HepG2 (cell line): Measurements from ENCODE around the gene PRM2. TPM values are rescaled to one million over a fixed set of nuclear protein-coding genes. Genes with fewer than 3 reads are reported as not detected.

Experiments used
- GATA4 ChIP-seq: sonication (generic); IDR thresholded peaks from 2 replicates; pipeline ENCODE4 v1.6.1; 2016; ENCODE audit warnings: antibody characterized with exemption, low read depth, borderline replicate concordance
- HNRNPK ChIP-seq: fragments of 200-400 bp; formaldehyde crosslinking; IDR thresholded peaks from 2 replicates; pipeline ENCODE4 v1.6.1; 2018; ENCODE audit warnings: low read length, low read depth, moderate library complexity, mild to moderate bottlenecking; ENCODE audit not compliant: poor library complexity, severe bottlenecking
- HOXA5 ChIP-seq: sonication (generic); formaldehyde crosslinking; IDR thresholded peaks from 2 replicates; pipeline ENCODE4 v1.4.0; 2020; ENCODE audit warnings: missing genetic modification reagents
- MAFF ChIP-seq: IDR thresholded peaks from 2 replicates; pipeline ENCODE4 v1.6.1; 2011; ENCODE audit warnings: low read depth, low read length, improper control_type of control experiment
- MTF2 ChIP-seq: sonication (generic); formaldehyde crosslinking; IDR thresholded peaks from 2 replicates; pipeline ENCODE4 v1.5.0; 2020; ENCODE audit warnings: missing genetic modification reagents, borderline replicate concordance
- SP140L ChIP-seq: sonication (generic); formaldehyde crosslinking; IDR thresholded peaks from 2 replicates; pipeline ENCODE4 v1.4.0; 2020; ENCODE audit warnings: missing genetic modification reagents, borderline replicate concordance
- ZNF20 ChIP-seq: sonication (generic); formaldehyde crosslinking; IDR thresholded peaks from 2 replicates; pipeline ENCODE4 v1.4.0; 2020; ENCODE audit warnings: mild to moderate bottlenecking, moderate library complexity, missing genetic modification reagents
- ZNF263 ChIP-seq: sonication (generic); formaldehyde crosslinking; IDR thresholded peaks from 2 replicates; pipeline ENCODE4 v1.4.0; 2020; ENCODE audit warnings: missing genetic modification reagents
- ZNF879 ChIP-seq: sonication (generic); formaldehyde crosslinking; IDR thresholded peaks from 2 replicates; pipeline ENCODE4 v1.8.1; 2023; ENCODE audit warnings: missing genetic modification reagents
- polyA plus RNA-seq, 8 experiments: library from polyadenylated mRNA; depleted of rRNA in 3 of 8; stranded (reverse) in 7 of 8; unstranded in 1 of 8; fragments of >200 nt; fragmentation: Illumina TruSeq in 4 of 8; extraction: Trizol in 4 of 8; gene quantifications; 2 replicates each; pipeline versions ENCODE4 v1.2.1 to v1.2.3, GENCODE V29; 2011 to 2016; ENCODE audit warnings: low read depth in 4 of 8, missing spikeins in 1 of 8, mixed read lengths in 1 of 8; ENCODE audit not compliant: insufficient read depth in 1 of 8
- total RNA-seq, 5 experiments: library from RNA; depleted of rRNA; stranded (reverse); fragments of >200 nt; fragmentation: Illumina TruSeq; extraction: Trizol; gene quantifications; 2 replicates each; pipeline ENCODE4 v1.2.3, GENCODE V29; 2016; ENCODE audit warnings: low read depth in 1 of 5
- TF ChIP-seq, protein P1 (sequence below): sonication (generic); formaldehyde crosslinking; IDR thresholded peaks from 2 replicates; pipeline ENCODE4 v1.8.1; 2023; ENCODE audit warnings: missing genetic modification reagents, inconsistent platforms, borderline replicate concordance
- TF ChIP-seq, protein P2 (sequence below): IDR thresholded peaks from 2 replicates; pipeline ENCODE4 v1.6.1; 2018; ENCODE audit warnings: missing genetic modification reagents
- TF ChIP-seq, protein P3 (sequence below): sonication (generic); formaldehyde crosslinking; IDR thresholded peaks from 2 replicates; pipeline ENCODE4 v1.5.0; 2020; ENCODE audit warnings: missing genetic modification reagents
- TF ChIP-seq, protein P4 (sequence below): sonication (generic); formaldehyde crosslinking; IDR thresholded peaks from 2 replicates; pipeline ENCODE4 v1.5.0; 2020; ENCODE audit warnings: missing genetic modification reagents, mild to moderate bottlenecking, borderline replicate concordance
- TF ChIP-seq, protein P5 (sequence below): sonication (generic); formaldehyde crosslinking; IDR thresholded peaks from 2 replicates; pipeline ENCODE4 v1.4.0; 2020; ENCODE audit warnings: mild to moderate bottlenecking, missing genetic modification reagents

PRM2 gene
- total and polyA plus RNA-seq, 2 of the 13 experiments (the other 11 are each of a cell fraction or from before 2014, with no cell fraction given) = 0.54 TPM; not detected in 1

DNA sequence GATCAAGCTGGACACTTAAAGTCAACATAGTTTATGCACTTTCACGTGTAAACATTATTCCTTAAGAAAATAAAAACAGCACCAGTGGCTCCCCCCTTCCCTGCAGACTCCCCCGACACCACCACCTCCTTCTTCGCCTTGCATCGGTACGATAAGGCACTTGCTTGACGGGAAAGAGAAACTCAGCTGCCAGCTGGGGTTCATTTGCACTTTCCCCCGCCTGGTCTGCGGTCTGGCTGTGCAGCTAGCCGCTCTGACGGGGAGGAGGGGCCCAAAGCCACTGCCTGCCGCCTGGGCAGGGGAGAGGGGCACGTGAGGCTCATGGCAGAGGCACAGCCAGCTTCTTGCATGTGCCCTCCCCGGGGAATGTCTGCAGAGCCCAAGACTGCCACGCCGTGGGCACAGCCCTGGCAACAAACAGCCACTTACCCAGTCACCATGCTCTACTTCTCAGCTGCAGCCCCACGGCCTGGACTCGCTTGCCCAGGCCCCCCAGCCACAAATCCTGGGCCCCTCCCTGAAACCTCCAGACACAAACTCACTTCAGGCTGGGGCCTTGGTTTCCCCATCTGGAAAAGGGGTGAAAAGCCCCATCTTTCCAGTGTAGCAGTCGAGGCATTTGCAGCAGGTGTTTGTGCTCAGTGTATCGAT is 21.3 kb upstream of the PRM2 start (continued):
- TF ChIP-seq ZNF879 (CRISPR knock-in tag) (no peak; the same call in 1 of the 2 replicates), SP140L (CRISPR knock-in tag) (no peak), ZNF20 (CRISPR knock-in tag) (no peak; the same call in 1 of the 2 replicates), GATA4 (no peak; the same call in 1 of the 2 replicates), HNRNPK (no peak), HOXA5 (peak; percentile 57; the same call in 1 of the 2 replicates), MTF2 (CRISPR knock-in tag) (no peak), MAFF (no peak), ZNF263 (CRISPR knock-in tag) (peak; percentile 64; the same call in 1 of the 2 replicates)
- TF ChIP-seq, protein P1, sequence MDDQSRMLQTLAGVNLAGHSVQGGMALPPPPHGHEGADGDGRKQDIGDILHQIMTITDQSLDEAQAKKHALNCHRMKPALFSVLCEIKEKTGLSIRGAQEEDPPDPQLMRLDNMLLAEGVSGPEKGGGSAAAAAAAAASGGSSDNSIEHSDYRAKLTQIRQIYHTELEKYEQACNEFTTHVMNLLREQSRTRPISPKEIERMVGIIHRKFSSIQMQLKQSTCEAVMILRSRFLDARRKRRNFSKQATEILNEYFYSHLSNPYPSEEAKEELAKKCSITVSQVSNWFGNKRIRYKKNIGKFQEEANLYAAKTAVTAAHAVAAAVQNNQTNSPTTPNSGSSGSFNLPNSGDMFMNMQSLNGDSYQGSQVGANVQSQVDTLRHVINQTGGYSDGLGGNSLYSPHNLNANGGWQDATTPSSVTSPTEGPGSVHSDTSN (CRISPR knock-in tag) = no peak
- TF ChIP-seq, protein P2, sequence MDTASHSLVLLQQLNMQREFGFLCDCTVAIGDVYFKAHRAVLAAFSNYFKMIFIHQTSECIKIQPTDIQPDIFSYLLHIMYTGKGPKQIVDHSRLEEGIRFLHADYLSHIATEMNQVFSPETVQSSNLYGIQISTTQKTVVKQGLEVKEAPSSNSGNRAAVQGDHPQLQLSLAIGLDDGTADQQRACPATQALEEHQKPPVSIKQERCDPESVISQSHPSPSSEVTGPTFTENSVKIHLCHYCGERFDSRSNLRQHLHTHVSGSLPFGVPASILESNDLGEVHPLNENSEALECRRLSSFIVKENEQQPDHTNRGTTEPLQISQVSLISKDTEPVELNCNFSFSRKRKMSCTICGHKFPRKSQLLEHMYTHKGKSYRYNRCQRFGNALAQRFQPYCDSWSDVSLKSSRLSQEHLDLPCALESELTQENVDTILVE (CRISPR knock-in tag) = no peak
- TF ChIP-seq, protein P3, sequence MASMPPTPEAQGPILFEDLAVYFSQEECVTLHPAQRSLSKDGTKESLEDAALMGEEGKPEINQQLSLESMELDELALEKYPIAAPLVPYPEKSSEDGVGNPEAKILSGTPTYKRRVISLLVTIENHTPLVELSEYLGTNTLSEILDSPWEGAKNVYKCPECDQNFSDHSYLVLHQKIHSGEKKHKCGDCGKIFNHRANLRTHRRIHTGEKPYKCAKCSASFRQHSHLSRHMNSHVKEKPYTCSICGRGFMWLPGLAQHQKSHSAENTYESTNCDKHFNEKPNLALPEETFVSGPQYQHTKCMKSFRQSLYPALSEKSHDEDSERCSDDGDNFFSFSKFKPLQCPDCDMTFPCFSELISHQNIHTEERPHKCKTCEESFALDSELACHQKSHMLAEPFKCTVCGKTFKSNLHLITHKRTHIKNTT (CRISPR knock-in tag) = no peak
- TF ChIP-seq, protein P4, sequence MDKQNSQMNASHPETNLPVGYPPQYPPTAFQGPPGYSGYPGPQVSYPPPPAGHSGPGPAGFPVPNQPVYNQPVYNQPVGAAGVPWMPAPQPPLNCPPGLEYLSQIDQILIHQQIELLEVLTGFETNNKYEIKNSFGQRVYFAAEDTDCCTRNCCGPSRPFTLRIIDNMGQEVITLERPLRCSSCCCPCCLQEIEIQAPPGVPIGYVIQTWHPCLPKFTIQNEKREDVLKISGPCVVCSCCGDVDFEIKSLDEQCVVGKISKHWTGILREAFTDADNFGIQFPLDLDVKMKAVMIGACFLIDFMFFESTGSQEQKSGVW (CRISPR knock-in tag) = no peak
- TF ChIP-seq, protein P5, sequence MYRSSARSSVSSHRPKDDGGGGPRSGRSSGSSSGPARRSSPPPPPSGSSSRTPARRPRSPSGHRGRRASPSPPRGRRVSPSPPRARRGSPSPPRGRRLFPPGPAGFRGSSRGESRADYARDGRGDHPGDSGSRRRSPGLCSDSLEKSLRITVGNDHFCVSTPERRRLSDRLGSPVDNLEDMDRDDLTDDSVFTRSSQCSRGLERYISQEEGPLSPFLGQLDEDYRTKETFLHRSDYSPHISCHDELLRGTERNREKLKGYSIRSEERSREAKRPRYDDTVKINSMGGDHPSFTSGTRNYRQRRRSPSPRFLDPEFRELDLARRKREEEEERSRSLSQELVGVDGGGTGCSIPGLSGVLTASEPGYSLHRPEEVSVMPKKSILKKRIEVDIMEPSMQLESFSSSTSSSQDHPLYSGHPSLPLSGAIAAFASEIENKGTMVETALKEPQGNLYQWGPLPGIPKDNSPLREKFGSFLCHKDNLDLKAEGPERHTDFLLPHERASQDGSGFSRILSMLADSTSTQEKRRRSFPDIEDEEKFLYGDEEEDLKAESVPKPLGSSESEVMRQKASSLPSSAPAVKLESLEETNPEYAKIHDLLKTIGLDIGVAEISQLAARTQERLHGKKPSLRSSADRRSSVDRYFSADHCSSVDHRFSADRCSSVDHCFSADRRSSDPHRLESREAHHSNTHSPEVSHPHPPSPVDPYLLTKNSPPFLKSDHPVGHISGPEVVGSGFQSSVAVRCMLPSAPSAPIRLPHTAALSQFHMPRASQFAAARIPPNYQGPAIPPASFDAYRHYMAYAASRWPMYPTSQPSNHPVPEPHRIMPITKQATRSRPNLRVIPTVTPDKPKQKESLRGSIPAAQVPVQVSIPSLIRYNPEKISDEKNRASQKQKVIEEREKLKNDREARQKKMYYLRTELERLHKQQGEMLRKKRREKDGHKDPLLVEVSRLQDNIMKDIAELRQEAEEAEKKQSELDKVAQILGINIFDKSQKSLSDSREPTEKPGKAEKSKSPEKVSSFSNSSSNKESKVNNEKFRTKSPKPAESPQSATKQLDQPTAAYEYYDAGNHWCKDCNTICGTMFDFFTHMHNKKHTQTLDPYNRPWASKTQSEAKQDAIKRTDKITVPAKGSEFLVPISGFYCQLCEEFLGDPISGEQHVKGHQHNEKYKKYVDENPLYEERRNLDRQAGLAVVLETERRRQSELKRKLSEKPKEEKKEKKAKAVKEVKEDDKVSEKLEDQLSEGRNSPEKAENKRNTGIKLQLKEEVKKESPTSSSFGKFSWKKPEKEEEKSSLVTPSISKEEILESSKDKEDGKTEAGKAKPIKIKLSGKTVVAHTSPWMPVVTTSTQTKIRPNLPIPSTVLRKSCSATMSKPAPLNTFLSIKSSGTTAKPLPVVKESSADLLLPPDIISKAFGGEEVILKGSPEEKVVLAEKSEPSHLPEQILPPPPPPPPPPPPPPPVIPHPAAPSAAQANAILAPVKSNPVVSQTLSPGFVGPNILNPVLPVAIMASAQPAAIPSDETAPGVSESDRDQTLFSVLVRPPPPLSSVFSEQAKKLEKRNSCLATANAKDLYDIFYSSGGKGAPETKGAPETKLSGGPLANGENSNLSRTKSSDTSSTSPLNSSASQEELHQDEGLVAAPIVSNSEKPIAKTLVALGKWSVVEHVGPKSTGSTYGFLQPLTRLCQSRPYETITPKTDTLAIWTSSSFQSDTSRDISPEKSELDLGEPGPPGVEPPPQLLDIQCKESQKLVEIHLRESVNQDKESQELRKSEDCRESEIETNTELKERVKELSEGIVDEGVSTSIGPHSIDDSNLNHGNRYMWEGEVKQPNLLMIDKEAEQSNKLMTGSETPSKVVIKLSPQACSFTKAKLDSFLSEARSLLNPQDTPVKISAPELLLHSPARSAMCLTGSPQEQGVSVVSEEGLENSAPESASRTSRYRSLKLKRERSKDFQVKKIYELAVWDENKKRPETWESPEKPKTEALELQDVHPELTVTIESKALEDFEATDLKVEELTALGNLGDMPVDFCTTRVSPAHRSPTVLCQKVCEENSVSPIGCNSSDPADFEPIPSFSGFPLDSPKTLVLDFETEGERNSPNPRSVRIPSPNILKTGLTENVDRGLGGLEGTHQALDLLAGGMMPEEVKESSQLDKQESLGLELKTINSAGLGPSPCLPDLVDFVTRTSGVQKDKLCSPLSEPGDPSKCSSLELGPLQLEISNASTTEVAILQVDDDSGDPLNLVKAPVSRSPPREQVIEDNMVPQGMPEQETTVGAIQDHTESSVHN (CRISPR knock-in tag) = no peak; the same call in 1 of the 2 replicates
